Progenitor cell of endocrine pancreas (in vitro differentiated cells): ENCODE results near the gene PFKFB2. TPM values are rescaled to one million over a fixed set of nuclear protein-coding genes. Genes with fewer than 3 reads are reported as not detected.

Experiments used
- DNase-seq: peaks from one replicate; pipeline ENCODE4 v3.0.0; 2021; ENCODE audit warnings: low spot score; ENCODE audit not compliant: unreplicated experiment
- H3K27ac Mint-ChIP-seq: 2 replicates; pipeline ENCODE4 v1.8.0; 2021; ENCODE audit warnings: mild to moderate bottlenecking, moderate library complexity, mixed read lengths
- H3K27me3 Mint-ChIP-seq: 2 replicates; pipeline ENCODE4 v1.8.0; 2021; ENCODE audit warnings: mixed read lengths
- H3K36me3 Mint-ChIP-seq: 2 replicates; pipeline ENCODE4 v1.8.0; 2022; ENCODE audit warnings: mixed read lengths; ENCODE audit not compliant: insufficient read depth
- H3K4me1 Mint-ChIP-seq: 2 replicates; pipeline ENCODE4 v1.8.0; 2021; ENCODE audit warnings: low read depth, mixed read lengths
- H3K4me3 Mint-ChIP-seq: 2 replicates; pipeline ENCODE4 v1.8.0; 2021; ENCODE audit warnings: low read depth, mild to moderate bottlenecking, moderate library complexity, mixed read lengths
- H3K9me3 Mint-ChIP-seq: 2 replicates; pipeline ENCODE4 v1.8.0; 2021; ENCODE audit warnings: low read depth, mixed read lengths
- total RNA-seq: library from RNA; stranded (reverse); gene quantifications from 2 replicates; pipeline ENCODE4 v1.2.1, GENCODE V29; 2021
- TF ChIP-seq, protein P1 (sequence below): fragments of 200-600 bp; sonication (generic); IDR thresholded peaks from one replicate; pipeline ENCODE4 v1.5.0; 2021; ENCODE audit warnings: antibody characterized with exemption, mild to moderate bottlenecking; ENCODE audit not compliant: unreplicated experiment

PFKFB2 gene
- total RNA-seq, 1 donor from 2014 or later: 9.6 TPM

DNA sequence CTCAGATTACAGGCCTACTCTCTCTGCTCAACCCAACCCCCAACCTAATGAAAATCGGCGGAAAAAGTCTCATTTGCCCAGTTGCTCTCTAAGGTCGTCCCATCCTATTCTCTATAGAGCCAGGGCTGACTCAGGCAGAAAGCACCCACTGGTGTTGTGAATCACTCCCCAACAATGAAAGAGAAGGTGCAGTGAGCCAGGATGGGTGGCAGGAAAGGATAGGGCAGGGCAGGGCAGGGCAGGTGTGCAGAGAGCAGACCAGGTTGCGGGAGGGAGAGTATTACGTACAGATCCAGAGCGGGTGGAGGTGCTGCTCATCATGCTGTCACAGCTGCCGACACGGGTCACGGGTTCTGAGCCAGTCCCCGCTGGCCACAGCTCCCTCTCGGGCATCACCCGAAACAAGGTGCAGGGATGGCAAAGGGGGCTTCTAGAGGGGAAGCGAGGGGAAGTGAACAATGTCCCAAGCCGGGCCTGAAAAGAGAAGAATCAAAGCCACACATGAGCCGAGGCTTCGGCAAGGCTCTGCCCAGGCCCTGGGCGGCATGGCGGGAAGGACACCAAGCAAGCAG is 25.8 kb upstream of the PFKFB2 start:
- Mint-ChIP-seq H3K4me3 (no peak overlapping the region), H3K27ac (no peak overlapping the region), H3K36me3 (peaks cover 22% of the 10 kb centered on the region), H3K9me3 (no peaks in the 10 kb centered on the region), H3K4me1 (peaks cover 74% of the 10 kb centered on the region), H3K27me3 (no peaks in the 10 kb centered on the region)
- DNase-seq: no peak
- TF ChIP-seq, protein P1, sequence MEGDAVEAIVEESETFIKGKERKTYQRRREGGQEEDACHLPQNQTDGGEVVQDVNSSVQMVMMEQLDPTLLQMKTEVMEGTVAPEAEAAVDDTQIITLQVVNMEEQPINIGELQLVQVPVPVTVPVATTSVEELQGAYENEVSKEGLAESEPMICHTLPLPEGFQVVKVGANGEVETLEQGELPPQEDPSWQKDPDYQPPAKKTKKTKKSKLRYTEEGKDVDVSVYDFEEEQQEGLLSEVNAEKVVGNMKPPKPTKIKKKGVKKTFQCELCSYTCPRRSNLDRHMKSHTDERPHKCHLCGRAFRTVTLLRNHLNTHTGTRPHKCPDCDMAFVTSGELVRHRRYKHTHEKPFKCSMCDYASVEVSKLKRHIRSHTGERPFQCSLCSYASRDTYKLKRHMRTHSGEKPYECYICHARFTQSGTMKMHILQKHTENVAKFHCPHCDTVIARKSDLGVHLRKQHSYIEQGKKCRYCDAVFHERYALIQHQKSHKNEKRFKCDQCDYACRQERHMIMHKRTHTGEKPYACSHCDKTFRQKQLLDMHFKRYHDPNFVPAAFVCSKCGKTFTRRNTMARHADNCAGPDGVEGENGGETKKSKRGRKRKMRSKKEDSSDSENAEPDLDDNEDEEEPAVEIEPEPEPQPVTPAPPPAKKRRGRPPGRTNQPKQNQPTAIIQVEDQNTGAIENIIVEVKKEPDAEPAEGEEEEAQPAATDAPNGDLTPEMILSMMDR: no peak

DNA sequence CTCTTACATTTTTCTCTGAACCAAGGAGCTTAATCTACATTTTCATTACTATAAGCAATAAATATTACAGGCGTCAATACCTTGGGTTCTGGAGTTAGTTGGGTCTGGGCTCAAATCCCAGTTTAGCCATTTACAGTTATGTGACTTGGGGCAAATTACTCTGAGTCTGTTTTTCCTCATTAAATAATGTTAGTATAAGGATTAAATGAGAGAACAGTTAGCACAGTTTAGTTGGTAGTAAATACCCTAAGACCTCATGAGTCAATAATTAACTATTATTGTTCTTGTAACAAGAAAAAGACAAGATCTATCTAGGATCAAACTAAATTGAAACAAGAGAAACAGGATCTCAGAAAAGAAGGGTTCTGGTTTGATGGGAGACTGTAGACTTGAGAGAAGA is 25.2 kb upstream of the PFKFB2 start:
- Mint-ChIP-seq H3K9me3 (no peaks in the 10 kb centered on the region), H3K27me3 (no peaks in the 10 kb centered on the region), H3K36me3 (peaks cover 21% of the 10 kb centered on the region), H3K4me3 (peak overlapping the region; percentile 17), H3K27ac (no peak overlapping the region), H3K4me1 (peaks cover 78% of the 10 kb centered on the region)
- TF ChIP-seq, protein P1: no peak
- no peak for DNase-seq

DNA sequence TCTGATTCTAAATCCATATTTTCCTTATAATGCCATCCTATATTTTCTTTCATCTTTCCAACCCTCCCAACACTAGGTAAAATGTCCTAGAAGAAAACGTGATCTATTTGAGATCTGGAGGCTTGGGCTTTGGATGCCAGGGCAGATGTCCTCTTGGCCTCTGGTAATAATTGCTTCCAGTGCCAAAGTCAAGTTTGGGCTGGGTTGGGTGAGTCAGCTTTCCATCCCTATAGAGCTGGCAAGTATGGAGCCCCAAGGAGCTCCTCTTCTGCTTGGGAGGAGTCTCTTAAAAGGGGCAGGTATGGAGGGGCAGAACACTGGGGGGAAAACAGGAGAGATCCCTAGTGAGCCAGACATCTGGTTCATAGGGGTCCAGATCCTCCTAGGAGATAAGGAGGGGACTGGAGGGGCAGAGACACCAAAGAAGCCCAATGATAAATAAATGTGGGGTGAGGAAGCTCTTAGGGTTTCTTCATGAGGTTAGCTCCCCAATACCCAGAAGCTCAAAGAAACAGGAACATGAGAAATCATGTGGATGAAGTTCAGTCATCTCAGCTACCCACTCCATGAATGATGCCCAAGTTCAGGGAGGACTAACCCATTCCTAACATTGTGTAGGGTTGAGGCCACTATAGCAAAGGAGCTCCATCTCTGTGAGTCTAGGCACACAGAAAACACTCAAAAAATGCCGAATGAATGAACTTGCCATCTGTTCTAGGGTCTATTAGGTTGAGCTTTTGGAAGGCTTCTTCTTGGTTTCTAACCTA is 24.0 kb upstream of the PFKFB2 start:
- peaks cover 16% of the 10 kb centered on the region for H3K36me3 Mint-ChIP-seq
- H3K4me1 Mint-ChIP-seq: peaks cover 83% of the 10 kb centered on the region
- DNase-seq: no peak
- H3K27ac Mint-ChIP-seq: no peak overlapping the region
- no peaks in the 10 kb centered on the region for H3K9me3 Mint-ChIP-seq
- H3K4me3 Mint-ChIP-seq: peak overlapping the region; percentile 14
- H3K27me3 Mint-ChIP-seq: no peaks in the 10 kb centered on the region
- TF ChIP-seq, protein P1: no peak

DNA sequence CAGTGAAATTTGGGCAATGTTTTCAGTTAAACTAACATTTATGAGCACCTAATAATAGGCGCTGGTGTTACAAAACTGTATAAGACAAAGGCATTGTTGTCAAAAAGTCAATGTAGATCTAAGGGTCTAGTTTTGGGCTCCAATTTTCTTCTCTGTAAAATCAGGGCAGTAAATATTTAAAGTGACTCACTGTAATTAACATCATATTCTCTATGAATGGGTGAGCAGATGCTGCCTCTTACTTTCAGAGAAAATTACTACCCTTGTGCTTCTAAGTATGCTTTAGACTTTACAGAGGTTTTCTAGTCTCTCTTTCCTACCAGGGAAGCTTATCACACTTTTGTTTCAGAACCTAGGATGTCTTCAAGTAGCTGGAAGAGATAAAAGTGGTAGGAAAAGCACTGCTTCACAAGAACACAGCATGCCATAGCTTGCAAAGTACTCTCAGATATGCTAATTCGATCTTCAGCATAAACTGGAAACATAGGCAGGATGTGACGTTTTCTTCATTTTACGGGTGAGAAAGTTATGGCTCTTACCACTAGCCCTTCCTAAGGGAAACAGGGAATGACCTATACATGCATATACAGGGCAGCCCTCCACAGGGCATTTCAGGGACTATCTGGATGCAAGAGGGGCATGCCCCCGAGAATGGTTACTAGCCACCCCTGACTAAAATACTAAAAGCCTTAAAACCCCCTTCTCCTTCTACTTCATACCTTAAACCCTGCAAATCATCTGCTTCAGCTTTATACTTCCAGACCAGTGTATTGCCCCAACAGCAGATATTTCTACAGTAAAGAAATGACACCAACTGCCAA is 23.2 kb upstream of the PFKFB2 start:
- no peaks in the 10 kb centered on the region for H3K9me3 Mint-ChIP-seq
- no peak for DNase-seq
- TF ChIP-seq, protein P1: no peak
- peak overlapping the region; percentile 94 for H3K27ac Mint-ChIP-seq
- no peaks in the 10 kb centered on the region for H3K27me3 Mint-ChIP-seq
- H3K4me3 Mint-ChIP-seq: peak overlapping the region; percentile 90
- H3K4me1 Mint-ChIP-seq: peaks cover 77% of the 10 kb centered on the region
- peaks cover 11% of the 10 kb centered on the region for H3K36me3 Mint-ChIP-seq

DNA sequence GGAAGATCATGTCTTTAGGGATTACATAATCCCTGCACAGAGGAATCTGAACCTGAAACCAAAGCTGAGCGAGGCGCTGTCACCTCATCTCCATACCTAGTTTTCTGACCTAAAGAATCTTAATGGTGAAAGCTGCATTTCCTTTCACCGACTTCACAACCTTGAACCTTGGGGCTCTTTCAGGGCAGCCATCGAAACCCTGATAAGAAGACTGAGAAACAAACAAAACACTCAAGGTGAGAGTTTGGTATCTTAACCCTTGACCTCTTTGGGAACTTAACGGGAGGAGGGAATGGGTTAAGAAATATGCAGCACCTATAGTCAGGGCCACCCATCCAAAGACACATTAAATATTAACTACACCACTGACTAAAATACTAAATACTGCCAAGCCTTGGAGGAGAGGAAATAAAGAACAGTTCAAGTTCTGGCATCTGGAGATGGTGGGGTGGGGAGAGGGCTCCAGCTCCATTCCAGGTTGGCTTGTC is 22.5 kb upstream of the PFKFB2 start:
- Mint-ChIP-seq H3K36me3 (peaks cover 10% of the 10 kb centered on the region), H3K4me3 (peak overlapping the region; percentile 90), H3K9me3 (no peaks in the 10 kb centered on the region), H3K27me3 (no peaks in the 10 kb centered on the region), H3K27ac (peak overlapping the region; percentile 94), H3K4me1 (peaks cover 72% of the 10 kb centered on the region)
- no peak for DNase-seq
- TF ChIP-seq, protein P1: no peak
